Measurements from ENCODE around the gene ARSA.

The ARSA gene

DNA sequence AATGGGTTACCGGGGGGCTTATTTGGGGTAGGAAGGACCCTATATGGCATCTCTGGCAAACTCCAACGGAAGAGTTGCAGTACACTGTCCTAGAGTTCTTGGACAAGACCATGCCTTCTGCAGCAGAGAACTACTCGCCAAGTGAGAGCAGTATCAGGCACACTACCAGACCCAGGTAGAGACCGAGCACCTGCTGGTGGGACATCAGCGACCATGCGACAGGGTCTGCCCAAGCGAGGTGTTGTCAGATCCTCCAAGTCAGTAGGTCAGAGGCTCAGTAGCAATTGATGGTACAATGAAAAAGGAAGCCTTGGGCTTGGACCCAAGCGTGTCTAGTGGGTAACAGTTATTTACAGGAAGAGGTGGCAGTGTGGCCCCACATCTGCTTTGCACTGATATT, 42.2 kb downstream of the ARSA start:
- 95% methylated on average over 8 of the region's 8 CpGs for WGBS, 2 experiments

DNA sequence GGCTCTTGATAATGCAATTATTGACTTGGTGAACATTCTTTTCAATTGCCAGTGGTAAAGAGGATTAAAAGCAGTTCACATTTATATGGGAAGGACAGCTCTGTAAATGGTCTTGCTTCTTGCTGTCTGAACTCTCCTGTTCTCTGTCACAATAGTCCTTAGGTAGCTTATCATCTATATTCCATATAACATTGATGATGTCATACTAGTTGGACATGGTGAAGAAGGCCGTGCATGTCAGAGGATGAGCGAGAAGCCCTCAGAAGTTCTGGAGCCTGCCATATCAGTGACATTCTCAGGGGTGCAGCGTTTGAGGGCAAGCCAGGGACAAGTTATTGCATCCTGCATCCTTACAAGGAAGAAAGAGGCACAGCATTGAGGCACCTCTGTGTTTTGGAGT, 42.7 kb downstream of the ARSA start:
- Histone ChIP-seq H3K27me3 (ENCODE audit: control insufficient read depth, insufficient read depth, low read length, poor library complexity, severe bottlenecking) (peaks cover 3% of the 10 kb centered on the region), H3K27ac (ENCODE audit: insufficient read depth, low read depth, low read length, poor library complexity, severe bottlenecking) (no peak overlapping the region), H3K4me1 (ENCODE audit: control insufficient read depth, insufficient read depth, low read length) (peaks cover 5% of the 10 kb centered on the region), H3K36me3 (ENCODE audit: control insufficient read depth, insufficient read depth, low read length) (peaks cover 4% of the 10 kb centered on the region), H3K9me3 (ENCODE audit: control insufficient read depth, low read length) (no peaks in the 10 kb centered on the region), H3K4me3 (ENCODE audit: insufficient read depth, low read depth, low read length) (no peak overlapping the region)
- WGBS, 2 experiments, result 91% methylated on average over 3 of the region's 3 CpGs

More for the DNA sequence above, 42.2 kb downstream of the ARSA start:
- Histone ChIP-seq H3K4me1 (ENCODE audit: control insufficient read depth, insufficient read depth, low read length) (peaks cover 5% of the 10 kb centered on the region), H3K4me3 (ENCODE audit: insufficient read depth, low read depth, low read length) (no peak overlapping the region), H3K36me3 (ENCODE audit: control insufficient read depth, insufficient read depth, low read length) (no peaks in the 10 kb centered on the region), H3K27me3 (ENCODE audit: control insufficient read depth, insufficient read depth, low read length, poor library complexity, severe bottlenecking) (peaks cover 3% of the 10 kb centered on the region), H3K9me3 (ENCODE audit: control insufficient read depth, low read length) (no peaks in the 10 kb centered on the region), H3K27ac (ENCODE audit: insufficient read depth, low read depth, low read length, poor library complexity, severe bottlenecking) (no peak overlapping the region)

DNA sequence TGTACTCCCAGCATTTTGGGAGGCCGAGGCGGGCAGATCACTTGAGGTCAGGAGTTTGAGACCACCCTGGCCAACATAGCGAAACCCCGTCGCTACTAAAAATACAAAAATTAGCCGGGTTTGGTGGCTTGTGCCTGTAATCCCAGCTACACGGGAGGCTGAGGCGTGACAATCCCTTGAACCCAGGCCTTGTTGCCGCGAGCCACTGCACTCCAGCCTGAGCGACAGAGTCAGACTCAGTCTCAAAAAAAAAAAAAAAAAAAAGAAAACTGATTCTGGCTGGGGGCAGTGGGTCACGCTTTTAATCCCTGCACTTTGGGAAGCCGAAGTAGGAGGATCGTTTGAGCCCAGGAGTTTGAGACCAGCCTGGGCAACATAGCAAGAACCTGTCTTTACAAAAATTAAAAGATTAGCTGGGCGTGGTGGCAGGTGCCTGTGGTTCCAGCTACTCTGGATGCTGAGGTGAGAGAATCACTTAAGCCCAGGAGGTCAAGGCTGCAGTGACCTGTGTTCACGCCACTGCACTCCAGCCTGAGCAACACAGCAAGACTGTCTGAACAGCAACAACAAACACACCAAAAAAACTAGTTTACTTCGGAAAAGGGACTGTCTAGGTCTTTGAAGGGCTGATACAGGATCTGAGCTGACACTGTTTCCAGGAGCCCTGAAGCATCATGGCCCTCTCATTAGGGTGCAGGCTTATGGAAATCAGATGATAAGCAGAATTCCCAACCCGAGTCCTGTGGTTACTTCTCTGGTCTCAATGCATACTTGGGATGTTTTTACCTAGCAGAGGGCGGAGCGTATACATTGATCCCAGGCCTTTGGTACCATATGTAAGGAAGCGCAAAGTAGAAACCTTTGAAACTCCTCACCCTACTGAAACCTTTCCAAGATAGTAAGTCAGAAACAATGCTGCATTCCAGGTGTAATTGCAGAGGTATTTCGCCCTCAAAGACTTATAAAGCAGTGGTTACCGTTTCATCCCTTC, 43.6 kb downstream of the ARSA start:
- Histone ChIP-seq H3K27ac (ENCODE audit: insufficient read depth, low read depth, low read length, poor library complexity, severe bottlenecking) (no peak overlapping the region), H3K4me3 (ENCODE audit: insufficient read depth, low read depth, low read length) (no peak overlapping the region), H3K9me3 (ENCODE audit: control insufficient read depth, low read length) (no peaks in the 10 kb centered on the region), H3K36me3 (ENCODE audit: control insufficient read depth, insufficient read depth, low read length) (peaks cover 5% of the 10 kb centered on the region), H3K27me3 (ENCODE audit: control insufficient read depth, insufficient read depth, low read length, poor library complexity, severe bottlenecking) (peaks cover 3% of the 10 kb centered on the region), H3K4me1 (ENCODE audit: control insufficient read depth, insufficient read depth, low read length) (peaks cover 5% of the 10 kb centered on the region)
- 92 to 93% methylated on average over 23 of the region's 23 CpGs for WGBS, 2 experiments

DNA sequence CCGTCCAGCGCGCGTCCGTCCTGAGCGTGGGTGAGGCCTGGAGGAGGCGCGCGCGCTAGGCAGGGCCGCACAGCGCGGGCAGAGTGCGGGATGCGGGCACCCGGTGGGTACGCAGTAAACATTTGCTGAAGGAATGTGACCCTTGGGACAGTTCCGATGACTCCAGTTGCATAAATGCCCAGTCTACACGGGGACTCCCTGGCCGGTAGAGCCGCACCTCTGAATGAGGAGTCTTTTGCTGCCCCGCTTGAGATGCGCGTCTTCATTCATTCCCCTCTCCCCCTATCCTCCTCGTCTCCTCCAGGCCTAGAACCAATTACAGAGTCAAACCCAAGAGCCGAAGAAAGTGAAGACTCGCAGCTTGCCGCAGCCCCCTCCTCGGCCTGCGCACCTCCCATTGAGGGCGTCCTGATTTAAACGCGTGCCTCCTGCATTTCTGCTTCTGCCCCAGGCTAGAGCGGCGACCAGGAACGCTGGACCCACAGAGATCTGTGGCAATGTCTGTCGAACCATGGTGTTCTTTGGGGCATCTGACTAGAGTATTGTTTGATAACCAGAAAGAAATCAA, 44.6 kb downstream of the ARSA start:
- no peaks in the 10 kb centered on the region for H3K9me3 ChIP-seq (ENCODE audit: control insufficient read depth, low read length)
- H3K36me3 ChIP-seq (ENCODE audit: control insufficient read depth, insufficient read depth, low read length), result peaks cover 5% of the 10 kb centered on the region
- 5 to 6% methylated on average over 37 of the region's 37 CpGs for WGBS, 2 experiments
- no peak overlapping the region for H3K27ac ChIP-seq (ENCODE audit: insufficient read depth, low read depth, low read length, poor library complexity, severe bottlenecking)
- peaks cover 5% of the 10 kb centered on the region for H3K4me1 ChIP-seq (ENCODE audit: control insufficient read depth, insufficient read depth, low read length)
- H3K27me3 ChIP-seq (ENCODE audit: control insufficient read depth, insufficient read depth, low read length, poor library complexity, severe bottlenecking), result peaks cover 3% of the 10 kb centered on the region
- peak overlapping the region; percentile 86 for H3K4me3 ChIP-seq (ENCODE audit: insufficient read depth, low read depth, low read length)

DNA sequence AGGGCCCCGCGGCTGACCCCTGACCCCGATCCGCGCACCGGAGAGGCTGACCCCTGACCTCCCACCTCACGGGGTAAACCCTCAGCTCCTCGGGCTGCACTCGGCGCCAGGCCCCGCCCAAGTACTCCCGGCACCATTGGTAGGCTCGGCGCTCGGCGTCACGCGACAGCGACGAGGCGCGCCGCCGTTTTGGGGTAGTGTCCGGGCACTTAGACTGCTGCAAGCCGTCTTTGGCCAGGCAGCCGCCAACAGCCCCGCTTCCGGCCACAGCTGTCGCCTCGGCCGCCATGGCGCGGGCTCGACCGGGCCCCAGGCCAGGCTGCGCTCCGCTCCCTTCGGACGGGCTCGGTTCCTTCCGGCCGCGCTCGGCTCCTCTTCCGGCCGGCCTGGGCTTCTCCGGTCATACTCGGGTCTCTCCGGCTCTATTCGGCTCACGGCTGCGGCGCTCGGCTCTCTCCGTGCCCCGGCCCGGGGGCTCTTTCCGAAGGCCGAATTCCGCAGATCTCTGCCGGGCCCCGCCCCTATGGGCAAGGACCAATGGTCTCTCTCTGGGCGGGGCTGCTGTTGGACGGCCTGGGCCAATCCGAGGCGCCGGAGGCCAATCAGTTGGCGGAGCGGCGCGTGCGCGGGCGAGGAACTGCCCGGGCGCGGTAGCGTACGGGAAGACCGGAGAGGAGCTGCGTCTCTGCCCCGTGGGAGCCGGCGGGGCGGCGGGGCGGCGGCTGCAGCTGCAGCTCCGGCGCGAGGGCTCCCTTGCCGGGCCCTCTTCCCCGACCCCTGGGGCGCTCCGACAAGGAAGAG, 45.3 kb downstream of the ARSA start, which contains the start of gene CHKB:
Gene CHKB, minus strand, starts transcription at position 357 of the 801 bp plus-strand sequence. Its CDS starts 68 bp downstream, at position 289.
- peaks cover 5% of the 10 kb centered on the region for H3K4me1 ChIP-seq (ENCODE audit: control insufficient read depth, insufficient read depth, low read length)
- peaks cover 5% of the 10 kb centered on the region for H3K36me3 ChIP-seq (ENCODE audit: control insufficient read depth, insufficient read depth, low read length)
- 0% methylated on average over 96 of the region's 96 CpGs for WGBS, 2 experiments
- peak within 1 kb of the TSS; percentile 86 for H3K4me3 ChIP-seq (ENCODE audit: insufficient read depth, low read depth, low read length)
- peaks cover 3% of the 10 kb centered on the region for H3K27me3 ChIP-seq (ENCODE audit: control insufficient read depth, insufficient read depth, low read length, poor library complexity, severe bottlenecking)
- no peaks in the 10 kb centered on the region for H3K9me3 ChIP-seq (ENCODE audit: control insufficient read depth, low read length)
- H3K27ac ChIP-seq (ENCODE audit: insufficient read depth, low read depth, low read length, poor library complexity, severe bottlenecking), result peak within 1 kb of the TSS; percentile 92

DNA sequence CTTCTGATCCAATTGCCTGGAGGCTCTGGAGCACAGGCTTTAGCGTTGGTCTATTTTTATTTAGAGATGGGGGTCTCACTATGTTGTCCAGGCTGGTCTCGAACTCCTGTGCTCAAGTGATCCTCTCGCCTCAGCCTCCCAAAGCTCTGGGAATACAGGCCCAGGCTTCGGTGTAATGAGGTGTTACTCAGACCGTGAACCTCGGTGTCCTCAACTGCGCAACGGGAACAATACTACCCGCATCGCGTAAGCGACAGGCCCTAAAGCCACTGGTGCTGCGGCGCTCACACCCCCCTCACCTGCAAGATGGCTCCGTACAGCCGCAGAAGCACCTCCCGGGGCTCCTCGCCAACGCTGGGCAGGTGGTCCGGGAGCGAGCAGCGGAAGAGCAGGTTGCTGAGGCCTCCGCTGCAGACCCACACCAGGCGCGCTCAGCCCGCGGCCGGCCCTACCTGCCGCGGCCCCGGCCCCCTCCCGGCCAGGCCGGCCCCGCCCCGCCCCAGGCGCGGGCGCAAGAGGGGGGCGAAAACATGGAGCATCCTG, 45.9 kb downstream of the ARSA start:
- WGBS, 2 experiments, result 8 to 9% methylated on average over 39 of the region's 39 CpGs
- peak overlapping the region; percentile 86 for H3K4me3 ChIP-seq (ENCODE audit: insufficient read depth, low read depth, low read length)
- peaks cover 5% of the 10 kb centered on the region for H3K36me3 ChIP-seq (ENCODE audit: control insufficient read depth, insufficient read depth, low read length)
- peaks cover 5% of the 10 kb centered on the region for H3K4me1 ChIP-seq (ENCODE audit: control insufficient read depth, insufficient read depth, low read length)
- no peaks in the 10 kb centered on the region for H3K9me3 ChIP-seq (ENCODE audit: control insufficient read depth, low read length)
- H3K27me3 ChIP-seq (ENCODE audit: control insufficient read depth, insufficient read depth, low read length, poor library complexity, severe bottlenecking), result peaks cover 3% of the 10 kb centered on the region
- peak overlapping the region; percentile 92 for H3K27ac ChIP-seq (ENCODE audit: insufficient read depth, low read depth, low read length, poor library complexity, severe bottlenecking)

DNA sequence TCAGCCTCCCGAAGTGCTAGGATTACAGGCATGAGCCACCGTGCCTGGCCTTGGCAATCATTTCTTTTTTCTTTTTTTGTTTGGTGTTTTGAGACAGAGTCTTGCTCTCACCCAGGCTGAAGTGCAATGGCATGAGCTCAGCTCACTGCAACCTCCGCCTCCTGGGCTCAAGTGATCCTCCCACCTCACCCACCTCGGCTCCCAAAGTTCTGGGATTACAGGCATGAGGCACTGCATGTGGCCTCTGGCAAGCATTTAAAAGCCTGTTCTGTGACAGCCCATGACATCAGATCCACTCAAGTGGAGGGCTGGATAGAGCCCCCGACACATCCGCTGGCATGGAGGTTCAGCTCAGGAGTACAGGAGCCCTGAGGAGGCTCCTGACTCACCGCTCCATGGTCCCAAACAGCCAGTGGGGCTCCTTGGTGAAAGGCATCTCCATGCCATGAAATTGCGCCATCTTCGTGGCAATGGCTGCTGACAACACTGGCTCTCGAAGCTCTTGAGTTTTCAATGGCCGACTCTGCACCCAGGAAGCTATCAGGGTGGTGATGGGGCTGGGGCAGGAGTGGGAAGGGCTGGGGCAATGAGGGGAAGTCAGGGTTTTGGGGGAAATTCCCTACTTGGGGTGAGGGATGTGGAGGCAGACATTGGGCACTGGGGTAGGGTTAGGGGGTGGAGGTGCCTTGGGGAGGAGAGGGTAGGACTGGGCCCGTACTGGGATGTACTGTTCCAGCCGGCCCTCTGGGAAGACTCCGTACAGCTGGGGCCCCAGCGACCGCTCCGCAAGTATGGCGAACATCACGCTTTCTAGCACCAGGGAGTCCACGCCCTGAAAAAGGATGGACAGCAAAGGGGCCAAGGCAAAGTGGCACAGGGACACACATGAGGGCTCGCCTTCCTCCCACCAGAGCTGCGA, 46.7 kb downstream of the ARSA start:
- peaks cover 5% of the 10 kb centered on the region for H3K36me3 ChIP-seq (ENCODE audit: control insufficient read depth, insufficient read depth, low read length)
- peaks cover 5% of the 10 kb centered on the region for H3K4me1 ChIP-seq (ENCODE audit: control insufficient read depth, insufficient read depth, low read length)
- H3K27ac ChIP-seq (ENCODE audit: insufficient read depth, low read depth, low read length, poor library complexity, severe bottlenecking), result no peak overlapping the region
- H3K9me3 ChIP-seq (ENCODE audit: control insufficient read depth, low read length), result no peaks in the 10 kb centered on the region
- H3K27me3 ChIP-seq (ENCODE audit: control insufficient read depth, insufficient read depth, low read length, poor library complexity, severe bottlenecking), result no peaks in the 10 kb centered on the region
- 94% methylated on average over 22 of the region's 22 CpGs for WGBS, 2 experiments
- H3K4me3 ChIP-seq (ENCODE audit: insufficient read depth, low read depth, low read length), result peak overlapping the region; percentile 86

DNA sequence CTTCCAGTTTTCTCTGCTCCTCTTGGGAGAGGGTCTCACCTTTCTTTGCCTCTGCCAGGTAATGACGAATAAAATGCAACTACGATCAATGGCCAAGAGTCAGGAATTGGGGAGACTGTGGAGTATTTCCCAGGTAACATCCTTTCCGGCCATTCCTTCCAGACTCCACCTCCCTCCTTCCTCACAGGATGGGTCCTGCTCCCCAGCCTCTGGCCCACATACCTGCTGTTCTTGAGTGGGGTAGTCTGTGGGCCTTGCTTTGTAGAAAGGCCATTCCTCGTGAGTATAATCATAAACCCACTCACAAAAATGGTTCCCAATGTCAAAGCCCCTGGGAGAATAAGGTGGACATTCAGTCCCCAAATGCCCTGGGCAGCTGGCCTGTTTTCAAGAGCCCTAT, 48.2 kb downstream of the ARSA start:
- H3K4me1 ChIP-seq (ENCODE audit: control insufficient read depth, insufficient read depth, low read length), result peaks cover 5% of the 10 kb centered on the region
- WGBS, 2 experiments, result 90 to 97% methylated on average over 4 of the region's 4 CpGs
- no peak overlapping the region for H3K27ac ChIP-seq (ENCODE audit: insufficient read depth, low read depth, low read length, poor library complexity, severe bottlenecking)
- no peaks in the 10 kb centered on the region for H3K27me3 ChIP-seq (ENCODE audit: control insufficient read depth, insufficient read depth, low read length, poor library complexity, severe bottlenecking)
- peaks cover 5% of the 10 kb centered on the region for H3K36me3 ChIP-seq (ENCODE audit: control insufficient read depth, insufficient read depth, low read length)
- no peaks in the 10 kb centered on the region for H3K9me3 ChIP-seq (ENCODE audit: control insufficient read depth, low read length)
- H3K4me3 ChIP-seq (ENCODE audit: insufficient read depth, low read depth, low read length), result no peak overlapping the region

DNA sequence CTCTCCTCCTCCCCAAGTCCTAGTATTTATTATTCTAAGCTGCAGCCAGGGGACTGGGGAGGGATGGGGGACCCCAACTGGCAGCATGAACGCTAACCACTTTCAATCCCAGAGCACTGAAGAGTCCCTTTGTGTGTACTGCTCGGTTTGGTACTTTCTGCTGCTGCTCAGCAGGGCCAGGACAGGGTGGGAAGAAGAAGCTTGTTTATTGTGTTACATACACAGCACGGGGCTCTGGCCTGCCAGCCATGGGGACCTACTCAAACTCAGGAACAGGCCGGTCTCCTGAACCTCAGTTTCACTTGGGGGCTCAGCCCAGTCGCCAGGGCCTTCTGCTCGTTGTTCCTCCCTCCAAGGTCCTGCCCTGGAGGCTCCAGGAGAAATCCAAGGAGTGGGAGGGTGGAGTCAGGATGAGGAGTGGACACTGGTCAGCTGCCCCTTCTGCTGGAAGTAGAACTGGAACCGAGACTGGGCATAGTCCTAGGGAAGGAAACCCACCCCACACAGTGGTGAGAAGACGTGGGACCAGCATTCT, 49.1 kb downstream of the ARSA start:
- H3K27ac ChIP-seq (ENCODE audit: insufficient read depth, low read depth, low read length, poor library complexity, severe bottlenecking), result no peak overlapping the region
- H3K9me3 ChIP-seq (ENCODE audit: control insufficient read depth, low read length), result no peaks in the 10 kb centered on the region
- H3K36me3 ChIP-seq (ENCODE audit: control insufficient read depth, insufficient read depth, low read length), result peaks cover 5% of the 10 kb centered on the region
- peaks cover 5% of the 10 kb centered on the region for H3K4me1 ChIP-seq (ENCODE audit: control insufficient read depth, insufficient read depth, low read length)
- H3K27me3 ChIP-seq (ENCODE audit: control insufficient read depth, insufficient read depth, low read length, poor library complexity, severe bottlenecking), result no peaks in the 10 kb centered on the region
- 93% methylated on average over 8 of the region's 8 CpGs for WGBS, 2 experiments
- no peak overlapping the region for H3K4me3 ChIP-seq (ENCODE audit: insufficient read depth, low read depth, low read length)

Data from ectodermal cell (in vitro differentiated cells).